ENCODE data around the gene CUX1.

GRCh38 chr7:102165136-102165535 lies 347.7 kb downstream of the CUX1 start:
- TF ChIP-seq POLR2A (IDR thresholded peaks at IDR 0.05) (no peak), CTCF (IDR thresholded peaks at IDR 0.05) (no peak)

Data from ovary (tissue), 3 donors.